RWPE1 (cell line): ENCODE data around the gene LAMTOR5.

Experiments
- CTCF ChIA-PET: fragments of 350-600 bp; sonication (Branson Sonifier 250); formaldehyde crosslinking; extraction: SDS; loops from one replicate; lab custom pipeline; 2021; lab: Yijun Ruan, JAX
- POLR2A ChIA-PET: fragments of 400-600 bp; formaldehyde crosslinking; extraction: SDS; loops from one replicate; lab custom pipeline; 2020; ENCODE audit warnings: antibody characterized with exemption; ENCODE audit not compliant: low non-redundant PET; lab: Yijun Ruan, JAX
- DNase-seq: peaks from one replicate; pipeline ENCODE4 v3.0.0; 2012; ENCODE audit warnings: low spot score
- H3K27ac ChIP-seq: fragments of 450-650 bp; 2 replicates; pipeline ENCODE4 v1.5.1; 2017
- CTCF ChIP-seq: fragments of 450-650 bp; conservative IDR thresholded peaks from 2 replicates; pipeline ENCODE4 v1.5.1; 2017; ENCODE audit warnings: low read depth, mild to moderate bottlenecking

The LAMTOR5 gene

GRCh38 chr1:110430366-110430765 lies 22.9 kb upstream of the LAMTOR5 start:
- DNase-seq, result no peak
- H3K27ac ChIP-seq, result no peak overlapping the region
- ChIA-PET CTCF (interaction anchor here (0.9 to 1.6 kb wide), 5 partner anchors 18 to 233 kb away, joined by 3 to 12 read pairs (median 3); no protein-coding TSS in a partner anchor), POLR2A (no interaction called here)
- no peak for TF ChIP-seq CTCF

- DNase-seq, result no peak
- no peak overlapping the region for H3K27ac ChIP-seq
- no peak for TF ChIP-seq CTCF
- POLR2A ChIA-PET, result no interaction called here
- CTCF ChIA-PET, result interaction anchor here (0.6 to 0.7 kb wide), 3 partner anchors 10 to 219 kb away, joined by 4 to 6 read pairs (median 5); partner anchors contain the start of gene RBM15
Measured at GRCh38 chr1:110428946-110429345, 21.5 kb upstream of the LAMTOR5 start.

- CTCF ChIA-PET, result interaction anchor here (1.3 kb wide), 1 partner anchor 14 kb away, joined by 4 read pairs; no protein-coding TSS in a partner anchor
- POLR2A ChIA-PET, result no interaction called here
- no peak overlapping the region for H3K27ac ChIP-seq
- no peak for DNase-seq
- TF ChIP-seq CTCF, result no peak
Measured at GRCh38 chr1:110426854-110427253, 19.4 kb upstream of the LAMTOR5 start.

- TF ChIP-seq CTCF, result no peak
- CTCF ChIA-PET, result interaction anchor here (0.6 to 1.3 kb wide), 2 partner anchors 9 to 13 kb away, joined by 3 to 4 read pairs; no protein-coding TSS in a partner anchor
- POLR2A ChIA-PET, result no interaction called here
- DNase-seq, result no peak
- no peak overlapping the region for H3K27ac ChIP-seq
Measured at GRCh38 chr1:110425612-110426152, 18.2 kb upstream of the LAMTOR5 start.

- POLR2A ChIA-PET, result interaction anchor here (0.6 kb wide), 1 partner anchor 67 kb away, joined by 3 read pairs; no protein-coding TSS in a partner anchor
- no peak overlapping the region for H3K27ac ChIP-seq
- CTCF ChIA-PET, result interaction anchor here (0.6 to 0.7 kb wide), 2 partner anchors 10 to 368 kb away, joined by 3 read pairs; no protein-coding TSS in a partner anchor
- no peak for TF ChIP-seq CTCF
- no peak for DNase-seq
Measured at GRCh38 chr1:110424699-110425611, 17.5 kb upstream of the LAMTOR5 start.
